HEK293T (cell line): Measurements from ENCODE around the gene IKZF1.

Experiments
- ARNT ChIP-seq: fragments of 450-650 bp; IDR thresholded peaks from 2 replicates; pipeline ENCODE4 v1.6.1; 2017; ENCODE audit warnings: mild to moderate bottlenecking
- BHLHE40 ChIP-seq: fragments of 450-650 bp; IDR thresholded peaks from 2 replicates; pipeline ENCODE4 v1.6.1; 2016; ENCODE audit warnings: mild to moderate bottlenecking, moderate library complexity, borderline replicate concordance
- CTBP1 ChIP-seq: fragments of 450-650 bp; IDR thresholded peaks from 2 replicates; pipeline ENCODE4 v1.6.1; 2016; ENCODE audit warnings: borderline replicate concordance
- ELF4 ChIP-seq: fragments of 450-650 bp; IDR thresholded peaks from 2 replicates; pipeline ENCODE4 v1.6.1; 2017; ENCODE audit warnings: antibody characterized with exemption
- FOXK2 ChIP-seq: fragments of 450-650 bp; IDR thresholded peaks from 2 replicates; pipeline ENCODE4 v1.6.1; 2016; ENCODE audit warnings: mild to moderate bottlenecking
- FOXM1 ChIP-seq: fragments of 450-650 bp; IDR thresholded peaks from 2 replicates; pipeline ENCODE4 v1.6.1; 2017; ENCODE audit warnings: mild to moderate bottlenecking, borderline replicate concordance
- NFRKB ChIP-seq: fragments of 450-650 bp; IDR thresholded peaks from 2 replicates; pipeline ENCODE4 v1.6.1; 2016; ENCODE audit warnings: mild to moderate bottlenecking, moderate library complexity
- SP1 ChIP-seq: fragments of 450-650 bp; IDR thresholded peaks from 2 replicates; pipeline ENCODE4 v1.6.1; 2017

DNA sequence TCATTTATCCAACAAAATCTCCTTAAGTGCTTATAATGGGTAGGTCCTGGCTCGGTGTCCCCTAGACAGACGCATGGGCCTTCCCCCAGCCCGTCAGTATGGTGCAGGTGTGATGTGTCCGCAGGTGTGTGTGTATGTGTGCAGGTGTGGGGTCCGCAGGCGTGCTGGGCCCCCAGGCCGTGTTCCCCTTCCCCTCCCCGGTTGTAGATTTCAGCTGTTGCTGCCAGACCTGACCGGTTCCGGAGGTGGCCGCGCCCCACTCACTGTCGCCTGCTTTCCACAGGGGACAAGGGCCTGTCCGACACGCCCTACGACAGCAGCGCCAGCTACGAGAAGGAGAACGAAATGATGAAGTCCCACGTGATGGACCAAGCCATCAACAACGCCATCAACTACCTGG lies 95.1 kb downstream of the IKZF1 start:
- TF ChIP-seq BHLHE40, result no peak
- no peak for TF ChIP-seq FOXM1
- TF ChIP-seq ARNT, result no peak
- TF ChIP-seq NFRKB, result no peak
- TF ChIP-seq SP1, result no peak
- no peak for TF ChIP-seq FOXK2
- no peak for TF ChIP-seq ELF4
- no peak for TF ChIP-seq CTBP1
